Neural crest cell (in vitro differentiated cells): ENCODE results near the gene NCS1. TPM values are rescaled to one million over a fixed set of nuclear protein-coding genes. Genes with fewer than 3 reads are reported as not detected.

Experiments used
- DNase-seq: peaks from one replicate; pipeline ENCODE4 v3.0.0; 2021; ENCODE audit warnings: low read depth, mixed read lengths, low spot score
- H3K27ac Mint-ChIP-seq: one replicate; pipeline ENCODE4 v1.8.0; 2021; ENCODE audit warnings: mild to moderate bottlenecking, mixed read lengths; ENCODE audit not compliant: unreplicated experiment
- H3K27me3 Mint-ChIP-seq: 2 replicates; pipeline ENCODE4 v1.8.0; 2021; ENCODE audit warnings: low read depth, mild to moderate bottlenecking, mixed read lengths
- H3K36me3 Mint-ChIP-seq: 2 replicates; pipeline ENCODE4 v1.8.0; 2021; ENCODE audit warnings: low read depth, mild to moderate bottlenecking, mixed read lengths
- H3K4me1 Mint-ChIP-seq: 2 replicates; pipeline ENCODE4 v1.8.0; 2021; ENCODE audit warnings: mixed read lengths
- H3K4me3 Mint-ChIP-seq: one replicate; pipeline ENCODE4 v1.8.0; 2021; ENCODE audit warnings: mild to moderate bottlenecking, mixed read lengths
- H3K9me3 Mint-ChIP-seq: 2 replicates; pipeline ENCODE4 v1.8.0; 2021; ENCODE audit warnings: mixed read lengths
- CTCF ChIP-seq: fragments of 200-600 bp; sonication (generic); conservative IDR thresholded peaks from 2 replicates; pipeline ENCODE4 v1.5.0; 2021; ENCODE audit warnings: antibody characterized with exemption, mild to moderate bottlenecking
- total RNA-seq: library from RNA; stranded (reverse); gene quantifications from 2 replicates; pipeline ENCODE4 v1.2.1, GENCODE V29; 2021

Gene NCS1
- total RNA-seq, 1 donor from 2014 or later: 60.1 TPM

- H3K27ac Mint-ChIP-seq: no peak overlapping the region
- H3K36me3 Mint-ChIP-seq: no peaks in the 10 kb centered on the region
- no peak for DNase-seq
- no peaks in the 10 kb centered on the region for H3K9me3 Mint-ChIP-seq
- TF ChIP-seq CTCF: no peak
- H3K27me3 Mint-ChIP-seq: peaks cover 92% of the 10 kb centered on the region
- no peaks in the 10 kb centered on the region for H3K4me1 Mint-ChIP-seq
- H3K4me3 Mint-ChIP-seq: no peak overlapping the region
These were observed 95.7 kb downstream of the NCS1 start for GRCh38 chr9:130267930-130268329.

- H3K4me3 Mint-ChIP-seq: peak overlapping the region; percentile 47
- H3K27me3 Mint-ChIP-seq: peaks cover 85% of the 10 kb centered on the region
- TF ChIP-seq CTCF: no peak
- no peak overlapping the region for H3K27ac Mint-ChIP-seq
- H3K9me3 Mint-ChIP-seq: no peaks in the 10 kb centered on the region
- no peak for DNase-seq
- H3K36me3 Mint-ChIP-seq: no peaks in the 10 kb centered on the region
- H3K4me1 Mint-ChIP-seq: no peaks in the 10 kb centered on the region
These were observed 96.5 kb downstream of the NCS1 start for GRCh38 chr9:130268521-130269211.

GRCh38 chr9:130271473-130271872 is 99.3 kb downstream of the NCS1 start:
- no peak for DNase-seq

GRCh38 chr9:130275156-130275555 is 103.0 kb downstream of the NCS1 start:
- no peaks in the 10 kb centered on the region for H3K4me1 Mint-ChIP-seq
- DNase-seq: no peak
- no peaks in the 10 kb centered on the region for H3K9me3 Mint-ChIP-seq
- no peaks in the 10 kb centered on the region for H3K36me3 Mint-ChIP-seq
- no peak overlapping the region for H3K4me3 Mint-ChIP-seq
- H3K27me3 Mint-ChIP-seq: peaks cover 21% of the 10 kb centered on the region
- no peak overlapping the region for H3K27ac Mint-ChIP-seq
- no peak for TF ChIP-seq CTCF

More at GRCh38 chr9:130271473-130271872, 99.3 kb downstream of the NCS1 start:
- no peak for TF ChIP-seq CTCF
- Mint-ChIP-seq H3K27me3 (peaks cover 58% of the 10 kb centered on the region), H3K4me3 (no peak overlapping the region), H3K36me3 (no peaks in the 10 kb centered on the region), H3K27ac (no peak overlapping the region), H3K9me3 (no peaks in the 10 kb centered on the region), H3K4me1 (no peaks in the 10 kb centered on the region)

GRCh38 chr9:130276121-130276520 is 103.9 kb downstream of the NCS1 start:
- Mint-ChIP-seq H3K27ac (no peak overlapping the region), H3K36me3 (no peaks in the 10 kb centered on the region), H3K4me1 (no peaks in the 10 kb centered on the region), H3K4me3 (no peak overlapping the region), H3K9me3 (no peaks in the 10 kb centered on the region), H3K27me3 (peaks cover 13% of the 10 kb centered on the region)
- no peak for TF ChIP-seq CTCF
- no peak for DNase-seq
